RWPE2 (cell line): ENCODE measurements around the gene CEACAM8.
"Not testable (repeated sequence)": the region's sequence is repeated elsewhere in the genome, so short reads cannot be mapped to it uniquely, and the experiment has no call there.

Source experiments
- ATAC-seq: fragments of 200-7000 bp; cut with Tn5 transposase; 3 replicates; pipeline ENCODE4 v1.9.1; 2021; ENCODE audit warnings: low read depth
- DNase-seq: peaks from one replicate; pipeline ENCODE4 v3.0.0-alpha.2; 2020; ENCODE audit warnings: low spot score
- H3K27ac ChIP-seq: fragments of 450-650 bp; 2 replicates; pipeline ENCODE4 v1.5.1; 2017; ENCODE audit warnings: mild to moderate bottlenecking; ENCODE audit not compliant: poor library complexity, severe bottlenecking
- H3K27me3 ChIP-seq: fragments of 250-450 bp; sonication (Bioruptor Pico); 2 replicates; pipeline ENCODE4 v1.5.1; 2021; ENCODE audit warnings: mild to moderate bottlenecking, moderate library complexity; ENCODE audit not compliant: insufficient read depth, poor library complexity, severe bottlenecking
- H3K36me3 ChIP-seq: fragments of 250-450 bp; sonication (Bioruptor Pico); 2 replicates; pipeline ENCODE4 v1.5.1; 2020; ENCODE audit warnings: low read depth, mild to moderate bottlenecking, moderate library complexity
- H3K4me1 ChIP-seq: fragments of 250-450 bp; sonication (Bioruptor Pico); 2 replicates; pipeline ENCODE4 v1.5.1; 2021; ENCODE audit warnings: mild to moderate bottlenecking, moderate library complexity; ENCODE audit not compliant: insufficient read depth, poor library complexity, severe bottlenecking
- H3K4me3 ChIP-seq: fragments of 250-450 bp; sonication (Bioruptor Pico); 2 replicates; pipeline ENCODE4 v1.5.1; 2021; ENCODE audit warnings: mild to moderate bottlenecking, moderate library complexity; ENCODE audit not compliant: severe bottlenecking
- H3K9me3 ChIP-seq: fragments of 250-450 bp; sonication (Bioruptor Pico); 2 replicates; pipeline ENCODE4 v1.5.1; 2021; ENCODE audit warnings: mild to moderate bottlenecking, moderate library complexity; ENCODE audit not compliant: severe bottlenecking
- TF ChIP-seq, protein P1 (sequence below): fragments of 450-650 bp; IDR thresholded peaks from one replicate; pipeline ENCODE4 v1.5.1; 2017; ENCODE audit warnings: mild to moderate bottlenecking, moderate library complexity; ENCODE audit not compliant: poor library complexity, severe bottlenecking

CEACAM8 gene

DNA sequence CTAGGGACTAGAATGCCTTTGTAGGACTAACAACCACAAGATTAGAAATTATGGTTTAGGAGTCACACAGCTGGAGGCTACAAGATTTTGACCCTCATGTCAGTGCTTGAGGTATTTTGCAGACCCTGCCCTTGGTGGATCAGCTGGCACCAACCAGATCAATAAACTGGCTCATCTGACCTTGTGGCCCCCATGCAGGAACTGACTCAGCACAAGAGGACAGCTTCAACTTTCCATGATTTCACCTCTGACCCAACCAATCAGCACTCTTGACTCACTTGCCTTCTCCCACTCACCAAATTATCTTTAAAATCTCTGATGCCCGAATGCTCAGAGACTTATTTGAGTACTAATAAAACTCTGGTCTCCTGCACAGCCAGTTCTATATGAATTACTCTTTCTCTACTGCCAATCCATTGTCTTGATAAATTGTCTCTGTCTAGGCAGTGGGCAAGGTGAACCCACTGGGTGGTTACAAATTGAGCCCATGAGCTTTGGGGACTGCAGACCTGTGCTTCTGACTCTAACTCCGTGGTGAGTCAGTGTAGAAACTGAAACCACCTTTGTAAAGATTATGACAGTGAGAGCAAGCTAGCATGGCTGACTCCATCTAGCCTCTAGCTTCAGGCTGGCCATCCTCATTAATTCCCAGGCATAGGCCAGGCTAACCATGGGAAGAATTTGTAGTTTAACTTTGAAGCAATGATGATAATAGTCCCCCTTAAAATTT is 33.9 kb upstream of the CEACAM8 start:
- Histone ChIP-seq H3K4me1 (no peaks in the 10 kb centered on the region), H3K27me3 (no peaks in the 10 kb centered on the region), H3K9me3 (no peaks in the 10 kb centered on the region), H3K4me3 (no peak overlapping the region), H3K36me3 (no peaks in the 10 kb centered on the region), H3K27ac (no peak overlapping the region)
- no peak for ATAC-seq
- DNase-seq: no peak
- TF ChIP-seq, protein P1, sequence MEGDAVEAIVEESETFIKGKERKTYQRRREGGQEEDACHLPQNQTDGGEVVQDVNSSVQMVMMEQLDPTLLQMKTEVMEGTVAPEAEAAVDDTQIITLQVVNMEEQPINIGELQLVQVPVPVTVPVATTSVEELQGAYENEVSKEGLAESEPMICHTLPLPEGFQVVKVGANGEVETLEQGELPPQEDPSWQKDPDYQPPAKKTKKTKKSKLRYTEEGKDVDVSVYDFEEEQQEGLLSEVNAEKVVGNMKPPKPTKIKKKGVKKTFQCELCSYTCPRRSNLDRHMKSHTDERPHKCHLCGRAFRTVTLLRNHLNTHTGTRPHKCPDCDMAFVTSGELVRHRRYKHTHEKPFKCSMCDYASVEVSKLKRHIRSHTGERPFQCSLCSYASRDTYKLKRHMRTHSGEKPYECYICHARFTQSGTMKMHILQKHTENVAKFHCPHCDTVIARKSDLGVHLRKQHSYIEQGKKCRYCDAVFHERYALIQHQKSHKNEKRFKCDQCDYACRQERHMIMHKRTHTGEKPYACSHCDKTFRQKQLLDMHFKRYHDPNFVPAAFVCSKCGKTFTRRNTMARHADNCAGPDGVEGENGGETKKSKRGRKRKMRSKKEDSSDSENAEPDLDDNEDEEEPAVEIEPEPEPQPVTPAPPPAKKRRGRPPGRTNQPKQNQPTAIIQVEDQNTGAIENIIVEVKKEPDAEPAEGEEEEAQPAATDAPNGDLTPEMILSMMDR: no peak

DNA sequence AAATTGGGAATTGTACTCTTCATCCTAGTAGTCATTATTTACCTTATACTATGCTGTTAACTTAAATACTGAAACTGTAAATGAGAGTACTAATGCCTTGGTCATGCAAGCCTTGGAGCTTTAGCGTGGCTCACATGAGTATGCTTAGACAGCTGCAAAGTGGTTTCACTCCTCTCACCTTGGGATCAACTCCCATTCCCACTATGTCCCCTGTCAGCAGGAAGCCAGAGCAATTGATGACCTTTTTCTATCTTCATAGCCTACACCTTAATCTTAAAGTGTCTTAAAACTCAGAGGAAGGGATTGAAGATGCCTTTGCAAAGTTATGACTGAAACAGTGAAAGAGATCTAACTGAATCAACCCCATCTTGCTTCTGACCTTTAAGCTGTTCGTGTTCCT is 33.2 kb upstream of the CEACAM8 start:
- Histone ChIP-seq H3K4me3 (no peak overlapping the region), H3K4me1 (no peaks in the 10 kb centered on the region), H3K27me3 (peaks cover 4% of the 10 kb centered on the region), H3K27ac (no peak overlapping the region), H3K36me3 (no peaks in the 10 kb centered on the region), H3K9me3 (no peaks in the 10 kb centered on the region)
- DNase-seq (no peak), ATAC-seq (no peak)
- TF ChIP-seq, protein P1: no peak

DNA sequence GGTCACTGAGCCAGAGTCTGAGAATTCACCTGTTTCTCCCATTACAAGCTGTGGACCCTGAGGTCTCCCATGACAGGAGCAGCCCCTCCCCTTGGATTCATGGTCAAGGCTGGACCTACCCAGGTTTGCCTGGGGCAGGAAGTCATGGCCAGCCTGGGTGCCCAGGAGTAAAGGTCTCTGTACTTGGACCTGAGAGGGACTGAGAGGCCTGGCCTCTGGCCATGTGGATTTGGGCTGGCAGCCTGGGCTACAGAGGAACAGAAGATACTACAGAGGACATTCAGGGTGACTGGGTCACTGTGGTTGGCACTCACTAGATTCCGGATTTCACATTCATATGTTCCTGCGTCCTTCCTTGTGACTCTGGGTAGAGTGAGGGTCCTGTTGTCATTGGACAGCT is 31.5 kb upstream of the CEACAM8 start:
- ATAC-seq: no peak
- no peaks in the 10 kb centered on the region for H3K4me1 ChIP-seq
- TF ChIP-seq, protein P1: no peak
- no peaks in the 10 kb centered on the region for H3K9me3 ChIP-seq
- H3K27ac ChIP-seq: no peak overlapping the region
- H3K36me3 ChIP-seq: no peaks in the 10 kb centered on the region
- peaks cover 17% of the 10 kb centered on the region for H3K27me3 ChIP-seq
- no peak overlapping the region for H3K4me3 ChIP-seq
- no peak for DNase-seq

DNA sequence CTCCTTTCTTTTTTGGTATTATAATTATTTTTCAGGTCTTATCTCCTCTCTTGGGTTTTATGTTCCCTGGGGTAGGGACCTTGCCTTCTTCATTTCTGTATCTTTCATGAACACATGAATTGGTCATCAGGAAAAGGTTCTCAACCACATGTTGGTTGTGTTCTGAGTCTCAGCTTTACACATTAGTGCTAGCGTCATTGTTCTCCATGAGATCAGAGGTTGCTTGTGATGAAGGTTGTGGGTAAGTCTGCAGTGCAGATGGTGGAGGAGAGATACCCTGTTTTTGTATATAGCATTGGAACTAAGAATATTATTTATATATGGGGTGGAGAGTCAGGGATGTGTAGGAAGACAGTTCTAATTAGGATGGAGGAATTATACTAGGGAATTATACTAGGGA is 24.5 kb upstream of the CEACAM8 start:
- DNase-seq (no peak), ATAC-seq (no peak)
- no peaks in the 10 kb centered on the region for H3K9me3 ChIP-seq
- H3K4me3 ChIP-seq: no peak overlapping the region
- H3K27me3 ChIP-seq: peaks cover 19% of the 10 kb centered on the region
- H3K36me3 ChIP-seq: no peaks in the 10 kb centered on the region
- H3K4me1 ChIP-seq: no peaks in the 10 kb centered on the region
- H3K27ac ChIP-seq: no peak overlapping the region
- TF ChIP-seq, protein P1: no peak

DNA sequence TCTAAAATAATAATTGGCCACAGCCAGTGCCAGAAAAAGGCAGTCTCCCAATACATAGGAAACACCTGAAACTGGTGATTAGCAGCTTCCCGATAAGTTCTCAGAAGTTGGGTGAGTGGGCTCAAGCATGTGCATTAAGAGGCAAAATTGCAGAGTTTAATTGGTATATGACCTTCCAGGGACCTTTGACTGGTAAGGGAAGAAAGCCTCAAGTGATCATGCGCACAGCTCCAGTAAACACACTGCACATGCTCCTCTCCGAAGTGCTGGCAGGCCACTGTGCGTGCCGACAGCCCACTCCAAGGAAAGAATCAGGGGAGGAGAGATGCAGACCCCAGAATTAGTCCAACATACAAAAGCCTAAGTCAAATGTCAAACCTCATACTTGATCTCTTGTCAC is 18.9 kb upstream of the CEACAM8 start:
- Histone ChIP-seq H3K4me1 (no peaks in the 10 kb centered on the region), H3K9me3 (no peaks in the 10 kb centered on the region), H3K4me3 (no peak overlapping the region), H3K27me3 (peaks cover 8% of the 10 kb centered on the region), H3K36me3 (no peaks in the 10 kb centered on the region), H3K27ac (no peak overlapping the region)
- ATAC-seq (no peak), DNase-seq (no peak)
- TF ChIP-seq, protein P1: no peak

DNA sequence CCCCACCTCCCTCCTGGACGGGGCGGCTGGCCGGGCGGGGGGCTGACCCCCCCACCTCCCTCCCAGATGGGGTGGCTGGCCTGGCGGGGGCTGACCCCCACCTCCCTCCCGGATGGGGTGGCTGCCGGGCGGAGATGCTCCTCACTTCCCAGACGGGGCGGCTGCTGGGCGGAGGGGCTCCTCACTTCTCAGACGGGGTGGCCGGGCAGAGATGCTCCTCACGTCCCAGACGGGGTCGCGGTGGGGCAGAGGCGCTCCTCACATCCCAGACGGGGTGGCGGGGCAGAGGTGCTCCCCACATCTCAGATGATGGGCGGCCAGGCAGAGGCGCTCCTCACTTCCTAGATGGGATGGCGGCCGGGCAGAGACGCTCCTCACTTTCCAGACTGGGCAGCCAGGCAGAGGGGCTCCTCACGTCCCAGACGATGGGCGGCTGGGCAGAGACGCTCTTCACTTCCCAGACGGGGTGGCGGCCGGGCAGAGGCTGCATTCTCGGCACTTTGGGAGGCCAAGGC is 15.7 kb upstream of the CEACAM8 start:
- H3K4me1 ChIP-seq, H3K4me3 ChIP-seq, DNase-seq, H3K9me3 ChIP-seq, ATAC-seq, H3K27ac ChIP-seq, H3K27me3 ChIP-seq, H3K36me3 ChIP-seq: not testable (repeated sequence)
